Esophagus squamous epithelium (tissue), 4 donors: ENCODE measurements around the gene PLD3.

Source experiments
- POLR2A ChIP-seq, 4 donors: fragments of 450-650 bp; IDR thresholded peaks; one replicate each; pipeline ENCODE4 v1.6.1; 2017; ENCODE audit warnings: antibody characterized with exemption in 4 of 4, mild to moderate bottlenecking in 4 of 4, moderate library complexity in 3 of 4
- TF ChIP-seq, protein P1 (sequence below), 6 experiments: fragments of 450-650 bp in 4 of 6; fragments of 200-600 bp in 2 of 6; sonication (generic) in 2 of 6; IDR thresholded peaks; one replicate each; pipeline ENCODE4 v1.5.1; 2016 to 2019; ENCODE audit warnings: antibody characterized with exemption in 6 of 6, mild to moderate bottlenecking in 4 of 6, moderate library complexity in 4 of 6

DNA sequence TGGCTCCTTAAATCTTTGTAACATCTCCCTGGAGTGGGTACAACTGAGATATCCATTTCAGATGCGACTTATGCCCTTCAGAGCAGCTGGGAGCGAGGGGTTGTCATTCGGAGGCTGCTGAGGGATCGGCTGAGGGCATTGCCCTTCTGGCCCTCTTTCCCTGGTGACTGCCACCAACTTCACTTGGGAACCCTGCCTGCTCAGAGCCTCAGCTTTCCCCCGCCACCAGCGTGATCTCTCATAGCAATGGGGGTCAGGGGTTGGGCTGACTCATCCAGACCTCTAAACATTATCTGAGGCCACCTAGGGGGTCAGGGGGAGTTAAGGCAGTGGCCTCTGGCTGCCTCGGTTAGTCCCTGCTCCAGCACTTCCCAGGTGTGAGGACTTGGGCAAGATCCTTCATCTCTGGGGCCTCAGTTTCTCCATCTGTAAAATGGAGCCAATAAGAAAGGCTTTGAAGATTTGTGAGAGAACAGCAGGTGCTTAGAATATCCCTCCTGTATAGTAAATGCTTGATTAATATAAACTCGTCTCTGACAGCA, 63.5 kb downstream of the PLD3 start:
- TF ChIP-seq, protein P1, sequence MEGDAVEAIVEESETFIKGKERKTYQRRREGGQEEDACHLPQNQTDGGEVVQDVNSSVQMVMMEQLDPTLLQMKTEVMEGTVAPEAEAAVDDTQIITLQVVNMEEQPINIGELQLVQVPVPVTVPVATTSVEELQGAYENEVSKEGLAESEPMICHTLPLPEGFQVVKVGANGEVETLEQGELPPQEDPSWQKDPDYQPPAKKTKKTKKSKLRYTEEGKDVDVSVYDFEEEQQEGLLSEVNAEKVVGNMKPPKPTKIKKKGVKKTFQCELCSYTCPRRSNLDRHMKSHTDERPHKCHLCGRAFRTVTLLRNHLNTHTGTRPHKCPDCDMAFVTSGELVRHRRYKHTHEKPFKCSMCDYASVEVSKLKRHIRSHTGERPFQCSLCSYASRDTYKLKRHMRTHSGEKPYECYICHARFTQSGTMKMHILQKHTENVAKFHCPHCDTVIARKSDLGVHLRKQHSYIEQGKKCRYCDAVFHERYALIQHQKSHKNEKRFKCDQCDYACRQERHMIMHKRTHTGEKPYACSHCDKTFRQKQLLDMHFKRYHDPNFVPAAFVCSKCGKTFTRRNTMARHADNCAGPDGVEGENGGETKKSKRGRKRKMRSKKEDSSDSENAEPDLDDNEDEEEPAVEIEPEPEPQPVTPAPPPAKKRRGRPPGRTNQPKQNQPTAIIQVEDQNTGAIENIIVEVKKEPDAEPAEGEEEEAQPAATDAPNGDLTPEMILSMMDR (IDR thresholded peaks at IDR 0.05), result no peak
- TF ChIP-seq POLR2A (IDR thresholded peaks at IDR 0.05), result no peak
